T-helper 1 cell (primary cell): Measurements from ENCODE around the gene MLPH.

ENCODE experiments used
- DNase-seq, 5 donors: peaks; one replicate each; pipeline ENCODE4 v3.0.0-alpha.2; 2012 to 2020
- total RNA-seq, 4 donors: gene quantifications; one replicate each; lab custom pipeline; 2026; lab: John Stamatoyannopoulos, UW

Gene MLPH
- total RNA-seq: 0 to 0.08 (median 0) reads per million in 4 donors

DNA sequence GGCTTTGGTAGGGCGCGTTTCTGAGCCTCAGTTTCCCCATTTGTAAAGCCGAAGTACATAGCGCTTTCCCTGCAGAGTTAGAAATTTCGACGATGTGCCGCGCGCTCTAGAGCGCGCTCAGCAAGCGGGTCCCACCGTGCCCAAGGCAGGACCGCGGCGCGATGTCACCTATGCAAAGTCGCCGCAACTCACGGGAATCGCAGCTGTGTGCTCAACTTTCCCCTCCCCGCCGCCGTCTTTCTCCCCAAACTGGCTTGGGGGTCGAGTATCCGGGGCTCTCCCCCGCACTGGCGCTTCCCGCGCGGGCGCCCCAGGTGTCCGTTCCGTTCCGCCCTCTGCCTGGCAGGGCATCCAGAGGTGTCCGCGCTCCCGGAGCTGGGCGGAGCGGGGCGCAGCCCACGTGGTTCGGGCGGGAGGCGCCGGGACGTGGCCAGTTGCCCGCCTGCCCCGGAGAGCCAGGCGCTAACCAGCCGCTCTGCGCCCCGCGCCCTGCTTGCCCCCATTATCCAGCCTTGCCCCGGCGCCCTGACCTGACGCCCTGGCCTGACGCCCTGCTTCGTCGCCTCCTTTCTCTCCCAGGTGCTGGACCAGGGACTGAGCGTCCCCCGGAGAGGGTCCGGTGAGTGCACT lies at the start of gene MLPH:
Gene MLPH, plus strand, starts transcription at position 433 of the 630 bp plus-strand sequence. CDS start 6,176 bp downstream, outside the sequence.
- no peak for DNase-seq

GRCh38 chr2:237437566-237437965 lies 49.5 kb upstream of the MLPH start:
- DNase-seq: no peak

GRCh38 chr2:237438080-237438940 lies 48.7 kb upstream of the MLPH start:
- no peak for DNase-seq

- DNase-seq: peak in 1 of 5 donors; percentile 85
Observed at GRCh38 chr2:237440819-237441281, 46.2 kb upstream of the MLPH start.

- peak in 1 of 5 donors; percentile 33 for DNase-seq
Observed at GRCh38 chr2:237441605-237442274, 45.3 kb upstream of the MLPH start.

DNA sequence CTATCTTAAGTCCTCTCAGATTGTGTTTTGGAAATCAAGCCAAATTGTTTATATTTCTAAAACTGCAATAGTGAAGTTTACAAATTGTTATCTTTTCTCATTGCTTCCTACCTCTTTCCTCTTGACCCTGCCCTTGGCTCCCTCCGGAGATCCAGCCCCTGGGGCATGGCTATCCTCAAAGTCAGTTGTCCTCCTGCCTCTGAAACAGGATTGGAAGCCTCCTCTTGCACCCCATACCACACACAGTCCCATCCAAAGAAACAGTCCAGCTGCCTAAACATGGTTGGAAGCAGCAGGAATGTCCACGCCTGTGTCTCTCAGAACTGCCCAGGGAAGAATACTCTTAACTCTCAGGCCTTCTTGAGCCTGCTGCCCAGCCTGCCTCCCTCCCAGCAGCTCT lies 43.0 kb upstream of the MLPH start:
- no peak for DNase-seq

- no peak for DNase-seq
Observed at GRCh38 chr2:237445611-237446337, 41.3 kb upstream of the MLPH start.

GRCh38 chr2:237446338-237446665 lies 40.7 kb upstream of the MLPH start:
- DNase-seq: no peak

GRCh38 chr2:237447496-237447895 lies 39.6 kb upstream of the MLPH start:
- DNase-seq: no peak

GRCh38 chr2:237448171-237448570 lies 38.9 kb upstream of the MLPH start:
- DNase-seq: no peak

GRCh38 chr2:237448626-237449025 lies 38.4 kb upstream of the MLPH start:
- no peak for DNase-seq

- DNase-seq: no peak
Observed at GRCh38 chr2:237449193-237449881, 37.7 kb upstream of the MLPH start.

DNA sequence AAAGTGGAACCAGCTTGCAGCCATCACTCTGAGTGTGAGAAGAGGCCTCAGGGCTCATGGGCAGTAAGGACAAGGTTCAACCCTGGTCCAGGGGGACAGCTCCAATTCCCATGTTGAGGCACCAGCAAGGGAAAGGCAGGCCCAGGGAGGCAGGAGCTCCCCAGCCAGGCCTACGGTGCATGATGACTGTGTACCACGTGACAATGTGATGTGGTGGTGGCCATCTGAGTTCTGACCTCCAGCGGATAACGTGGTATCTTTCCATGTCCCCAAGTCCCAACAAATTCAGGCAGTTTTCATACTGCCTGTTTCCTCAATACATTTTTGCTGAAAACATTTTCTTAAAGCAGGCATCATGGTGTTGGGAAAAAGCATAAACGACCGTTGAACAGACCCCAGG lies 36.9 kb upstream of the MLPH start:
- DNase-seq: no peak

DNA sequence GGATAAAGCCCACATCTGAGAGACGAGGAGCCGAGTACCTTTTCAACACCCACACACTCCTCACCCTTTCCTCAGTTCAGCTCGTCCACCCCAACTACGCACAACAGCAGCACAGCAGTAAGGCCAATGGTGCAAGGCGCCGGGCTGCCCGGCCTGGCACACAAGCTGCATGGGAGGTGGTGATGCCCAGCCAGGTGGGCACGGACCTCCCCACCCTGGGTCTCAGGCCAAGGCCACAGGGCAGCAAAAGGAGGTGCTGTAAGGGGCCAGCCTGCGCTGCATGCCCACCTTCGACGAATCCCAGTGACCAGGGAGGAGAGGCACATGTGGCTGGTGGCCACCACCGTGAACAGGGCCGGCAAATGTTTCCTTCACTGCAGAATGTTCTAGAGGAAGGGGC lies 36.5 kb upstream of the MLPH start:
- no peak for DNase-seq

DNA sequence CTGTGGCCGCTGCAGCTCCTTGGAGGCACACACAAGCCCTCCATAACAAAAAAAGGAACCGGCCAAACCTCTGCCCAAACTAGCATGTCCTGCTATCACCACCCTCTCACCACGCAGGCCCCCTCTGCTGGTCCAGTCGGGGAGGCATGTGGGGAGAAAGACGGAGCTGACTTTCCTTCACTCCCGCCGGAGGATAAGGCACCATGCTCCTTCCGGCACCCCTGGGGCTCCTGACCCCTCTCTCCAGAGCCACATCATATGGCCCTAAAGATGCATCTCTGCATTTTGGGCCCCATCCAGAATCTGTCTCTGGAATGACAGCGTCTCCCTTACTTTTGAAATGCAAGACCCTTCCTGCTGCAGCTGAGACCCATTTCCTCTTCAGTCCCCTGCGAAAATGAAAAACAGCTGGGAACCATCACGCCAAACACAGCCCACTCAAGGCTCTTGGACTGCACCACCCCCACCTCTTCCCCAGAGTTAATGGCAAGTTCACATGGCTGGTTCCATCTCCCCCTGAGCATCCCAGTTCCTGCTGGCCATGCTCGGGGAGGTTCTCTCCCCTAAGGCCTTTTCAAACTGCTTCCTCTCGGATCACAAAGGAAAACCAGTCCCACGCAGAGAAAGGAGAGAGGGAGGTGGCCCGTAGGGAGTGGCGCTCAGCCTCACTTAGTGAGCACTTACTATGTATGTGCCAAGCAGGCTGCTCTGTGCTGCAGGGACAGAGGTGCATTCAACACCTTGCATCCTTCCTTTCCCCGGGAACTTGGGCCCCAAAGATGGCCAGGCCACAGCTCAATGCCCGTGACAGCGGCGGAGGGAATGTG lies 35.2 kb upstream of the MLPH start:
- DNase-seq: no peak

DNA sequence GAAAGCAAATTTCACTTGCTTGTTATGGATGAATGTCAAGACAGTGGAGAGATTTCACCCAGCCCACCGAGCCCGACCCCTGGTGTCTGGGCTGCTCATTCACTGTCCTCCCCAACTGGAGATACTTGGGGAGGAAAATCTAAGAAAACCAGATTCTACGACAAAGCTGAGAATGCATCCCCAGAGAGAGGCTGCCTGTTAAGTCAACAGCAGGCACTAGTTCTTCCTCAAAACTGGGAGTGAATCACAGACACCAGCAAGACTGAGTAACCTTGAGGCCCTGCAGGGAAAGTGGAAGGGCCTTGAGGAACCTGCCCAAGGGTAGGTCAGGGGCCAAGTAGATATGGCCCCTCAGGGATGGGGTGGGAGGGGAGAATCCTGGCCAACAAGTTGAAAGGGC lies 34.2 kb upstream of the MLPH start:
- DNase-seq: no peak

DNA sequence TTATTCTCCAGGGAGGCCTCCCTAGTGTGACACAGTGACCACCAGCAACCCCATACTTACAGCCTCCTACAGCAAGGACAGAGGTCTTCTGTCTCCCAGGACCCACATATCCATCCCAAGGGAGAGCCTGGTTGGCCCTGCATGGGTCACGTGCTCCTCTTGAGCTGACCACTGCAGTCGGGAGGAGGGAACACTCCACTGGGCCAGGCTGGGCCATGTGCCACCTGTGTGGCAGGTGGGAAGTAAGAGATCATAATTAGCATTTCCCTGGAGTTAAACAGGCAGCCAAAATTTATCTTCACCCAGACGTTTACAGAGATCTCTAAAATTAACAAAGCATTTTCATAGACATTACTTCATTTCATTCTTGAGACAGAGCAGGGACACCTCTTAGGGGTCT lies 33.4 kb upstream of the MLPH start:
- DNase-seq: no peak

DNA sequence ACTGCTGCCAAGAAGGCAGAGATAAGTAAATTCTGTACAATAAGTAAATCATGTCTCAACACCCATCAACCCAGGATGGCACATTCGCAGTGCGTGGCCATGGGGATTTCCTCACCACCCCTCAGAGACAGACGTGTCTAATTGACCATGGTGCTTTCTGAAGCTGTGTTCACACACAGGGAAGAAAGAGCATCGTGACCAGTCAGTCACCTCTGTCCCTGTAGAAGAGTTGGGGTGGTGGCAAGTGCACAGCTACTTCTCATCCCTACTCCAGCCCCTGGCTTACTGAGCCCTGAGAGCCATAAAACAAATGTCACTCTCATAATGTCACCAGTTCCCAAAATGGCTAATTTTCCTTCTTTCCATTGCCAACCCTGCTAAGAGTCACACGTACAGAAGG lies 31.3 kb upstream of the MLPH start:
- no peak for DNase-seq

DNA sequence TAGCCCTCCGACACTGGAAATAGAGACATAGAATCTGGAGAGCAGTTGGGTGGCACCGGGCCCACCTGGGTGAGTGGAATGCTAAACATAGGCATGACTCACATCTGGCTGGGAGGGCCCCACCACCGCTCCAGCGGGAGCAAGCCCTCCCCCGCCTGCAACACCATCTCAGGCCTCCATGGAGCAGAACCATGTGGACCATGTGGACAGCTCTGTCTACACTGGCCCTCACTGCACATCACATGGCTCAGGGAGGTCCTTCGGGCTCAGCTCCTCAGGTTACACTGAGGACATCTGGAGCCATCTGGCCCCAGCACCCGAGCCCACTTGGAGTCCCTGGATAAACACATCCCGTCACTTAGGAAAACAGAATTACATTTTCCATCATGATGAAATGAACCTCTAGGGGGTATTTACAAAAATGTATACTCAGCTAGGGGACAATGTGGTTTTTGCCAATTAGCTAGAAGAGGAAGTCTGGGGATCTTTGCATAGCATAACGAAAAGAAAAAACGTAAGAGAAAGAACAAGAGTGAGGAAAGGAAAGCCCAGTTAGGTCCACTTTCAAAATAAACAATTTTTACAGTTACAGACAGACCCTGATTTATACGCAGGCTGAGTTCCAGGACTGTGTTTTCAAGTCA lies 30.7 kb upstream of the MLPH start:
- no peak for DNase-seq

- DNase-seq: no peak
Observed at GRCh38 chr2:237457388-237457941, 29.6 kb upstream of the MLPH start.

GRCh38 chr2:237458519-237458918 lies 28.5 kb upstream of the MLPH start:
- no peak for DNase-seq
